Neural progenitor cell (in vitro differentiated cells): ENCODE data around the gene MEIS1.

Source experiments
- EZH2 ChIP-seq: fragments of 200-600 bp; sonication (generic); IDR thresholded peaks from 2 replicates; pipeline ENCODE4 v1.6.1; 2017; ENCODE audit warnings: antibody characterized with exemption, mild to moderate bottlenecking, moderate library complexity
- TF ChIP-seq, protein P1 (sequence below): fragments of 200-600 bp; sonication (generic); IDR thresholded peaks from 2 replicates; pipeline ENCODE4 v1.5.1; 2017; ENCODE audit warnings: antibody characterized with exemption, mild to moderate bottlenecking

DNA sequence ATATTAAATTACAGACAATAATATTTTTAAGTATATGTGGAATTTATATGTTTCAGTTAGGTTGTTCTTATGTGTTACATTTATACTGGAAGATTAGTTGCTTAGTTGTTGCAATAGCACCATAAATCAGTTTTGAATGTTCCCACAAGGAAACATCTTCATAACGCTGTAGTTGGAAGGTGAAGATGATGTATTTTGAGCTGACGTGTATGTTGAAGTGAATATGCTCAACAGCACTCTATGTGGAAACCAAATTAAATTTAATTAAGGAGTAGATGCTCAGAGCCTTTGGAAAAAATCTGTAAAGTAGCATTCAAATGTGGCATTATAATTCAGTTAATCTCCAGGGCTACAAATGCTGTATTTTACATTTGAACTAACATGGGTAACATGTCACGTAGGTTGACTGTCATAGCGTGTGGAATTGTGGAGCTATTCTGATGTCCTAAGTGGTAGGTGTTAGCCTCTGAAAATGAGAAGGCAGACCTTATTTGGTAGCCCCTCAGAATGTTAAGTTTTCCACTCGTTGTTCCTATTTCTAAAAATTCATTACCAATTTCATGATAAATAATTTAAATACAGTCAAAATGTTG is 88.5 kb downstream of the MEIS1 start:
- TF ChIP-seq, protein P1, sequence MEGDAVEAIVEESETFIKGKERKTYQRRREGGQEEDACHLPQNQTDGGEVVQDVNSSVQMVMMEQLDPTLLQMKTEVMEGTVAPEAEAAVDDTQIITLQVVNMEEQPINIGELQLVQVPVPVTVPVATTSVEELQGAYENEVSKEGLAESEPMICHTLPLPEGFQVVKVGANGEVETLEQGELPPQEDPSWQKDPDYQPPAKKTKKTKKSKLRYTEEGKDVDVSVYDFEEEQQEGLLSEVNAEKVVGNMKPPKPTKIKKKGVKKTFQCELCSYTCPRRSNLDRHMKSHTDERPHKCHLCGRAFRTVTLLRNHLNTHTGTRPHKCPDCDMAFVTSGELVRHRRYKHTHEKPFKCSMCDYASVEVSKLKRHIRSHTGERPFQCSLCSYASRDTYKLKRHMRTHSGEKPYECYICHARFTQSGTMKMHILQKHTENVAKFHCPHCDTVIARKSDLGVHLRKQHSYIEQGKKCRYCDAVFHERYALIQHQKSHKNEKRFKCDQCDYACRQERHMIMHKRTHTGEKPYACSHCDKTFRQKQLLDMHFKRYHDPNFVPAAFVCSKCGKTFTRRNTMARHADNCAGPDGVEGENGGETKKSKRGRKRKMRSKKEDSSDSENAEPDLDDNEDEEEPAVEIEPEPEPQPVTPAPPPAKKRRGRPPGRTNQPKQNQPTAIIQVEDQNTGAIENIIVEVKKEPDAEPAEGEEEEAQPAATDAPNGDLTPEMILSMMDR, result no peak
- TF ChIP-seq EZH2, result no peak
